Fibroblast of pulmonary artery (primary cell): ENCODE results near the gene PHACTR3.

Experiments used
- DNase-seq: peaks from one replicate; pipeline ENCODE4 v3.0.0-alpha.2; 2010; ENCODE audit warnings: low read depth
- H3K4me3 ChIP-seq: replicated peaks from 2 replicates; pipeline ENCODE4 v1.5.1; 2011; ENCODE audit warnings: low read depth, mild to moderate bottlenecking, control low read depth, low read length, moderate library complexity
- CTCF ChIP-seq: IDR thresholded peaks from 2 replicates; pipeline ENCODE4 v1.5.1; 2011; ENCODE audit warnings: mild to moderate bottlenecking, control low read depth, low read length, inconsistent platforms; ENCODE audit errors: missing control alignments

Gene PHACTR3

GRCh38 chr20:59823030-59823423, 218.7 kb downstream of the PHACTR3 start:
- no peak for TF ChIP-seq CTCF
- DNase-seq, result no peak
- H3K4me3 ChIP-seq, result no peak overlapping the region

DNA sequence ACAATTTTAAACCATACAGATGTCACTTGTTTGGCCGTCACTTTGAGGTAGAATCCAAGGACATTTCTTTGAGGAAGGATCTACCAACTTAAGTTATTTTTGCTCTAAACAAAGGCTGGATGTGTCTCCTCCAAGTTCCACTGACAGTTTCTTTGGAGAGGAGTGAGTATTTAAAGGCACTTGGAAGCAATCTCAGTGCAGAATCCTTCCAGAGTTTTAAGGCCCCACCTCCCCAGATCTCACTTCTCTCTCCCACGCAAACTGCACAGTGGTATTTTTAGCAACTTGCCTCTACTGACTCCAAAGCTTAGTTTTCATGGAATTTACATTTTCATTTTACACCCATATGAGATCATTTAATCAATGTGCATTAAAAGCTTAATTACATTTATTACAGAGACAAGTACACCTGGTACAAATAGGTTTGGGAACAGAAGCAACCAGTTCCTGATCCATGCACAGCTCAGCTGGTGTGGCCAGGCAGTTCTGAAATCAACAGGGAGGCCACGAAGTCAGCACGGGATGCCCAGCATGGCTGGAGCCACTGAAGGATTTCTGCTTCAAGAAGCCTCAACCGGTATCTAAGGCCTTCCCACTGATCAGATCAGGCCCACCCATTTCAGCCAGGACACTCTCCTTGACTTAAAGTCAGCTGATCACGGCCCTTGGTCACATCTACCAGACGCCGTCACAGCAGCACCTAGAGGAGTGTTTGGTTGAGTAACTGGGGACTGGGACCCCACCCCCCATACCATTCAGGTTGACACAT, 219.3 kb downstream of the PHACTR3 start:
- no peak for TF ChIP-seq CTCF
- H3K4me3 ChIP-seq, result no peak overlapping the region
- no peak for DNase-seq

DNA sequence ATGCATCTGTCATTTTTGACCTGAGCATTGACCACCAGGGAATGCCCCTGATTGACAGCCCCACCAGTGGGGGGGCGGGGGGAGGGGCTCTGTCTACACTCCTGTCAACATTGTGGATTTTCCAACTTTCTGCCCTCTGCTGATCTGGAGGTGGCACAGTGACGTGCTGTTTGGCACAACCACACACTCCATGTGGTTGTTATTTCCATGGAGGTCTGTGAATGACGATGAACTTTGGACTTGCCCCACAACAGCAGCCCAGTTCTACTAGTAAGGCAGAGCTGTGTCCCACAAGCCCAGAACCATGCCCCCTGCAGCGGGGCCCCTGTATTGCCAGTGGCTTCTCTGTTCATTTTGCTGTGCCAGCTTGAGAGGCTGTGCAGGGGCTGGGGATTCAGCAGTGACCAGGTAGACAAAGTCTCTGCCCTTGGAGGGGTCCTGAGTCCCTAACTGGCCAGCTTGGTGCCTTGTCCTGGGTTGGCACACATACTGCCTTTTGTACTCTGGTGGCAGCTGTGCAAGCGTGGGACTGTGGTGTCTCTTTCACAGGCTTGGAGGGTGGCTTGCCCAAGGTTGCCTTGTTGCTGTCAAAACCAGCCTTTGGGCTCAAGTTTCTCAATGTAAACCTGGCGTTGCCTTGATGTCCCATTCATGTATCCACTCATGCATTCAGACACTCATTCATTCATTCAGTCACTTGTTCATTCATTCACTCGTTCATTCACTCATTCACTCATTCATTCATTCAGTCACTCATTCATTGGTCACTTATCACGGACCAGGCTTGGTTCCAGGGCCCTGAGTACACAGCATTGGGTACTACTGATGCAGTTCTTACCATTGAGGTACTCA, 220.6 kb downstream of the PHACTR3 start:
- TF ChIP-seq CTCF, result no peak
- DNase-seq, result no peak
- no peak overlapping the region for H3K4me3 ChIP-seq

DNA sequence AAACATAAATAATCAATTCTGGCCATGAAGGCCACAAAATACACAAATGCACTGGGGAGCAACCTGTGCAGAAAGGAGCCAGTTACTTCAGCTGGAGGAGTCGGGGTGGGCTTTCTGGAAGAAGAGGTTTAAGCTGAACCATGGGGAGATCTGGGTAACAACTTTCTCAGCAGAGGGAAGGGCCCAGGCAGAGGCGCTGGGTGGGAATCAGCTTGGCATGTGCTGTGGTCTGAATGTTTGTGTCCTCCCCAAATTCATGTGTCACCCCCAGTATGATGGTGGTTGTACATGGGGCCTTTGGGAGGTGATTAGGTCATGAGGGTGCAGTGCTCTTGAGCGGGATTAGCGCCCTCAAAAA, 221.2 kb downstream of the PHACTR3 start:
- no peak for DNase-seq
- TF ChIP-seq CTCF, result no peak
- no peak overlapping the region for H3K4me3 ChIP-seq

DNA sequence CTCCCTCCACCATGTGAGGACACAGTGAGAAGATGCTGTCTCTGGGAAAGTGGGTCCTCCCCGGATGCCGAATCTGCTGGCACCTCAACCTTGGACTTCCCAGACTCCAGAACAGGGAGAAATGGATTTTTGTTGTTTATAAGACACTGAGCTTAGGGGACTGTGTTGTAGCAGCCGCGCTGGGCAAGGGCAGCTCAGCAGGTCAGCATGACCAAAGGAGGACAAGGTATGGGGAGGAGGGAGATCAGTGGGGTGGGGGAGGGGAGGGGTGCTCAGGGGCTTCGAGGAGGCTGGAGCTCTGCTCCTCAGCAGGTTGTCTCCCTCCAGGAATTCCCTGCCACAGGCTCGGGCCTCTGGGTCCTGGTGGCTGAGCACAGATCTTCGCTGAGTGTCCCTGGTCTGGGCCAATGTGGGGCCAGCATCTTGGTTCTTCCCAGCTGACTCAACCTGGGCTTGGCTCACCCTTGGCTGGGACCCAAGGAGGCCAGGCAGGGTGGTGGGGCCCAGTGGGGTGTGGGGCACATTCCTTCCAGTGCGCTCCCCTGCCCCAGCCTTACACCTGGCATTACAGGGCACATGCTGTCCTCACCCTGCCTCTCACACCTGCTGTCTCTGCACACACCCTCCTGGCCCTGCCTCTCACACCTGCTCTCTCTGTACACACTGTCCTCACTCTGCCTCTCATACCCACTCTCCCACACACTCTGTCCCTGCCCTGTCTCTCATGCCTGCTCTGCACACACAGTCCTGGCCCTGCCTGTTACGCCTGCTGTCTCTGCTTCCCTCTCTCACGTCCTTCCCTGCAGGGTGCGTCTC, 221.8 kb downstream of the PHACTR3 start:
- no peak overlapping the region for H3K4me3 ChIP-seq
- no peak for DNase-seq
- TF ChIP-seq CTCF, result no peak

GRCh38 chr20:59827138-59828056, 223.1 kb downstream of the PHACTR3 start:
- no peak overlapping the region for H3K4me3 ChIP-seq
- DNase-seq, result no peak
- TF ChIP-seq CTCF, result no peak
